Type B pancreatic cell (in vitro differentiated cells): ENCODE data around the gene ATP5MC2. TPM values are rescaled to one million over a fixed set of nuclear protein-coding genes. Genes with fewer than 3 reads are reported as not detected.

ENCODE experiments used
- DNase-seq: peaks from one replicate; pipeline ENCODE4 v3.0.0; 2021; ENCODE audit warnings: mixed read lengths; ENCODE audit not compliant: unreplicated experiment; ENCODE audit errors: extremely low spot score
- H3K27ac Mint-ChIP-seq: 2 replicates; pipeline ENCODE4 v1.8.0; 2021; ENCODE audit warnings: mild to moderate bottlenecking, mixed read lengths
- H3K27me3 Mint-ChIP-seq: 2 replicates; pipeline ENCODE4 v1.8.0; 2021; ENCODE audit warnings: mixed read lengths
- H3K36me3 Mint-ChIP-seq: 2 replicates; pipeline ENCODE4 v1.8.0; 2021; ENCODE audit warnings: mixed read lengths
- H3K4me1 Mint-ChIP-seq: one replicate; pipeline ENCODE4 v1.8.0; 2021; ENCODE audit warnings: mixed read lengths; ENCODE audit not compliant: unreplicated experiment
- H3K4me3 Mint-ChIP-seq: 2 replicates; pipeline ENCODE4 v1.8.0; 2021; ENCODE audit warnings: mild to moderate bottlenecking, mixed read lengths
- H3K9me3 Mint-ChIP-seq: 2 replicates; pipeline ENCODE4 v1.8.0; 2021; ENCODE audit warnings: mixed read lengths
- CTCF ChIP-seq: fragments of 200-600 bp; sonication (generic); conservative IDR thresholded peaks from 2 replicates; pipeline ENCODE4 v1.5.0; 2021; ENCODE audit warnings: antibody characterized with exemption, mild to moderate bottlenecking
- total RNA-seq: library from RNA; stranded (reverse); gene quantifications from 2 replicates; pipeline ENCODE4 v1.2.1, GENCODE V29; 2021; ENCODE audit warnings: low replicate concordance

ATP5MC2 gene
- total RNA-seq, 1 donor from 2014 or later, result 402 TPM

GRCh38 chr12:53627919-53628318 lies 48.0 kb downstream of the ATP5MC2 start:
- Mint-ChIP-seq H3K36me3 (peaks cover 3% of the 10 kb centered on the region), H3K9me3 (no peaks in the 10 kb centered on the region), H3K27ac (no peak overlapping the region), H3K27me3 (no peaks in the 10 kb centered on the region), H3K4me1 (peaks cover 28% of the 10 kb centered on the region), H3K4me3 (no peak overlapping the region)
- DNase-seq, result no peak
- TF ChIP-seq CTCF, result no peak

- Mint-ChIP-seq H3K27me3 (no peaks in the 10 kb centered on the region), H3K9me3 (no peaks in the 10 kb centered on the region), H3K4me3 (peak overlapping the region; percentile 98), H3K4me1 (peaks cover 28% of the 10 kb centered on the region), H3K36me3 (peaks cover 3% of the 10 kb centered on the region), H3K27ac (peak overlapping the region; percentile 95)
- no peak for TF ChIP-seq CTCF
- DNase-seq, result no peak
These were observed 49.1 kb downstream of the ATP5MC2 start for GRCh38 chr12:53626702-53627169.

GRCh38 chr12:53625946-53626701 lies 49.8 kb downstream of the ATP5MC2 start, which contains the start of gene ATF7:
TSS of gene ATF7 (minus strand) at chr12:53626382. CDS start at chr12:53601000, 25,382 bp downstream.
- Mint-ChIP-seq H3K27me3 (no peaks in the 10 kb centered on the region), H3K27ac (peak within 1 kb of the TSS; percentile 95), H3K36me3 (peaks cover 3% of the 10 kb centered on the region), H3K4me3 (peak within 1 kb of the TSS; percentile 98), H3K9me3 (no peaks in the 10 kb centered on the region), H3K4me1 (peaks cover 28% of the 10 kb centered on the region)
- peak; percentile 99 for DNase-seq
- TF ChIP-seq CTCF, result no peak

GRCh38 chr12:53625373-53625945 lies 50.4 kb downstream of the ATP5MC2 start:
- peaks cover 28% of the 10 kb centered on the region for H3K4me1 Mint-ChIP-seq
- peak overlapping the region; percentile 95 for H3K27ac Mint-ChIP-seq
- TF ChIP-seq CTCF, result no peak
- H3K36me3 Mint-ChIP-seq, result peaks cover 3% of the 10 kb centered on the region
- no peaks in the 10 kb centered on the region for H3K27me3 Mint-ChIP-seq
- H3K4me3 Mint-ChIP-seq, result peak overlapping the region; percentile 98
- H3K9me3 Mint-ChIP-seq, result no peaks in the 10 kb centered on the region
- DNase-seq, result no peak

- DNase-seq, result no peak
- H3K27ac Mint-ChIP-seq, result peak overlapping the region; percentile 95
- H3K27me3 Mint-ChIP-seq, result no peaks in the 10 kb centered on the region
- no peak for TF ChIP-seq CTCF
- no peaks in the 10 kb centered on the region for H3K9me3 Mint-ChIP-seq
- H3K36me3 Mint-ChIP-seq, result peaks cover 3% of the 10 kb centered on the region
- H3K4me1 Mint-ChIP-seq, result peaks cover 28% of the 10 kb centered on the region
- peak overlapping the region; percentile 98 for H3K4me3 Mint-ChIP-seq
These were observed 50.9 kb downstream of the ATP5MC2 start for GRCh38 chr12:53624956-53625355.
